SJCRH30 (cell line): Measurements from ENCODE around the gene COL16A1. TPM values are rescaled to one million over a fixed set of nuclear protein-coding genes. Genes with fewer than 3 reads are reported as not detected.
"Not testable (repeated sequence)": the region's sequence is repeated elsewhere in the genome, so short reads cannot be mapped to it uniquely, and the experiment has no call there.

ENCODE experiments used
- DNase-seq, 2 experiments: peaks; one replicate each; pipeline ENCODE4 v3.0.0-alpha.2; 2015 to 2020
- H3K27ac ChIP-seq: fragments of 250-450 bp; sonication (Bioruptor Pico); 2 replicates; pipeline ENCODE4 v1.5.1; 2020; ENCODE audit warnings: mild to moderate bottlenecking, moderate library complexity
- H3K27me3 ChIP-seq: fragments of 250-450 bp; sonication (Bioruptor Pico); 2 replicates; pipeline ENCODE4 v1.5.1; 2020; ENCODE audit warnings: mild to moderate bottlenecking, moderate library complexity
- H3K36me3 ChIP-seq: fragments of 250-450 bp; sonication (Bioruptor Pico); 2 replicates; pipeline ENCODE4 v1.5.1; 2020; ENCODE audit warnings: mild to moderate bottlenecking, moderate library complexity
- H3K4me1 ChIP-seq: fragments of 250-450 bp; sonication (Bioruptor Pico); 2 replicates; pipeline ENCODE4 v1.5.1; 2020; ENCODE audit warnings: mild to moderate bottlenecking, moderate library complexity
- H3K4me3 ChIP-seq: fragments of 250-450 bp; sonication (Bioruptor Pico); 2 replicates; pipeline ENCODE4 v1.5.1; 2020; ENCODE audit warnings: mild to moderate bottlenecking, moderate library complexity
- H3K9me3 ChIP-seq: fragments of 250-450 bp; sonication (Bioruptor Pico); replicated peaks from 2 replicates; pipeline ENCODE4 v1.5.1; 2020; ENCODE audit warnings: mild to moderate bottlenecking, moderate library complexity
- total RNA-seq: library from RNA; depleted of rRNA; stranded (reverse); fragments of >200 nt; shearing (Covaris generic); gene quantifications from 2 replicates; pipeline ENCODE4 v1.2.3, GENCODE V29; 2014

Gene COL16A1
- total RNA-seq, 1 experiment from 2014 or later, result 2.7 TPM

GRCh38 chr1:31725134-31725533 is 21.3 kb upstream of the COL16A1 start:
- H3K27ac ChIP-seq, result no peak overlapping the region
- H3K9me3 ChIP-seq, result no peaks in the 10 kb centered on the region
- H3K27me3 ChIP-seq, result peaks cover 11% of the 10 kb centered on the region
- no peaks in the 10 kb centered on the region for H3K4me1 ChIP-seq
- no peaks in the 10 kb centered on the region for H3K36me3 ChIP-seq
- no peak overlapping the region for H3K4me3 ChIP-seq
- DNase-seq, result no peak

GRCh38 chr1:31723828-31724359 is 20.1 kb upstream of the COL16A1 start:
- Histone ChIP-seq H3K4me3 (no peak overlapping the region), H3K4me1 (no peaks in the 10 kb centered on the region), H3K9me3 (no peaks in the 10 kb centered on the region), H3K36me3 (no peaks in the 10 kb centered on the region), H3K27ac (no peak overlapping the region), H3K27me3 (peaks cover 2% of the 10 kb centered on the region)
- DNase-seq, result peak; percentile 84 to 89

GRCh38 chr1:31718327-31718897 is 14.6 kb upstream of the COL16A1 start:
- H3K9me3 ChIP-seq, result no peaks in the 10 kb centered on the region
- no peak overlapping the region for H3K27ac ChIP-seq
- H3K4me3 ChIP-seq, result no peak overlapping the region
- no peaks in the 10 kb centered on the region for H3K27me3 ChIP-seq
- no peak for DNase-seq
- H3K36me3 ChIP-seq, result no peaks in the 10 kb centered on the region
- peaks cover 5% of the 10 kb centered on the region; the same call in 1 of the 2 replicates for H3K4me1 ChIP-seq

GRCh38 chr1:31717341-31717740 is 13.5 kb upstream of the COL16A1 start:
- DNase-seq, result no peak
- H3K4me1 ChIP-seq, result peaks cover 8% of the 10 kb centered on the region; the same call in 1 of the 2 replicates

GRCh38 chr1:31715873-31716220 is 12.0 kb upstream of the COL16A1 start:
- no peak overlapping the region for H3K27ac ChIP-seq
- no peak overlapping the region for H3K4me3 ChIP-seq
- H3K27me3 ChIP-seq, result no peaks in the 10 kb centered on the region
- no peak for DNase-seq
- no peaks in the 10 kb centered on the region for H3K9me3 ChIP-seq
- H3K36me3 ChIP-seq, result no peaks in the 10 kb centered on the region
- H3K4me1 ChIP-seq, result peaks cover 13% of the 10 kb centered on the region; the same call in 1 of the 2 replicates

More at GRCh38 chr1:31717341-31717740, 13.5 kb upstream of the COL16A1 start:
- Histone ChIP-seq H3K36me3 (no peaks in the 10 kb centered on the region), H3K9me3 (no peaks in the 10 kb centered on the region), H3K27me3 (no peaks in the 10 kb centered on the region), H3K4me3 (no peak overlapping the region), H3K27ac (no peak overlapping the region)

GRCh38 chr1:31715087-31715872 is 11.5 kb upstream of the COL16A1 start:
- peak; percentile 48 to 54 for DNase-seq
- H3K27ac ChIP-seq, result no peak overlapping the region
- no peaks in the 10 kb centered on the region for H3K36me3 ChIP-seq
- peak overlapping the region; percentile 49 for H3K4me3 ChIP-seq
- no peaks in the 10 kb centered on the region for H3K9me3 ChIP-seq
- no peaks in the 10 kb centered on the region for H3K27me3 ChIP-seq
- H3K4me1 ChIP-seq, result peaks cover 13% of the 10 kb centered on the region; the same call in 1 of the 2 replicates

GRCh38 chr1:31714442-31715086 is 10.7 kb upstream of the COL16A1 start:
- H3K4me3 ChIP-seq, result peak overlapping the region; percentile 49
- H3K4me1 ChIP-seq, result peaks cover 13% of the 10 kb centered on the region; the same call in 1 of the 2 replicates
- peak overlapping the region; percentile 5; the same call in 1 of the 2 replicates for H3K27ac ChIP-seq
- no peaks in the 10 kb centered on the region for H3K27me3 ChIP-seq
- no peaks in the 10 kb centered on the region for H3K36me3 ChIP-seq
- peak; percentile 69 to 76 for DNase-seq
- H3K9me3 ChIP-seq, result no peaks in the 10 kb centered on the region

- Histone ChIP-seq H3K27me3 (peaks cover 10% of the 10 kb centered on the region; the same call in 1 of the 2 replicates), H3K27ac (no peak overlapping the region), H3K4me1 (peaks cover 13% of the 10 kb centered on the region; the same call in 1 of the 2 replicates), H3K9me3 (no peaks in the 10 kb centered on the region), H3K36me3 (no peaks in the 10 kb centered on the region), H3K4me3 (no peak overlapping the region)
- no peak for DNase-seq
Observed at GRCh38 chr1:31712630-31713029, 8.8 kb upstream of the COL16A1 start.

- no peak for DNase-seq
- Histone ChIP-seq H3K4me3 (no peak overlapping the region), H3K4me1 (peaks cover 13% of the 10 kb centered on the region; the same call in 1 of the 2 replicates), H3K27ac (no peak overlapping the region), H3K9me3 (no peaks in the 10 kb centered on the region), H3K36me3 (no peaks in the 10 kb centered on the region), H3K27me3 (peaks cover 10% of the 10 kb centered on the region; the same call in 1 of the 2 replicates)
Observed at GRCh38 chr1:31712068-31712467, 8.3 kb upstream of the COL16A1 start.

GRCh38 chr1:31708324-31708723 is 4.5 kb upstream of the COL16A1 start:
- Histone ChIP-seq H3K4me1 (peaks cover 11% of the 10 kb centered on the region; the same call in 1 of the 2 replicates), H3K27me3 (peaks cover 23% of the 10 kb centered on the region), H3K9me3 (no peaks in the 10 kb centered on the region), H3K4me3 (no peak overlapping the region), H3K27ac (no peak overlapping the region), H3K36me3 (no peaks in the 10 kb centered on the region)
- DNase-seq, result no peak

GRCh38 chr1:31707711-31708110 is 3.9 kb upstream of the COL16A1 start:
- no peak for DNase-seq
- H3K27me3 ChIP-seq, result peaks cover 29% of the 10 kb centered on the region
- peaks cover 8% of the 10 kb centered on the region; the same call in 1 of the 2 replicates for H3K4me1 ChIP-seq
- no peaks in the 10 kb centered on the region for H3K36me3 ChIP-seq
- no peaks in the 10 kb centered on the region for H3K9me3 ChIP-seq
- no peak overlapping the region for H3K27ac ChIP-seq
- no peak overlapping the region for H3K4me3 ChIP-seq

GRCh38 chr1:31707059-31707600 is 3.3 kb upstream of the COL16A1 start:
- not testable (repeated sequence) for H3K9me3 ChIP-seq, H3K4me1 ChIP-seq
- peaks cover 31% of the 10 kb centered on the region for H3K27me3 ChIP-seq

GRCh38 chr1:31706384-31707058 is 2.7 kb upstream of the COL16A1 start:
- peaks cover 31% of the 10 kb centered on the region for H3K27me3 ChIP-seq
- no peak overlapping the region for H3K4me3 ChIP-seq
- no peak overlapping the region for H3K27ac ChIP-seq
- peaks cover 7% of the 10 kb centered on the region; the same call in 1 of the 2 replicates for H3K4me1 ChIP-seq
- H3K9me3 ChIP-seq, result no peaks in the 10 kb centered on the region
- no peak for DNase-seq
- H3K36me3 ChIP-seq, result no peaks in the 10 kb centered on the region

More at GRCh38 chr1:31707059-31707600, 3.3 kb upstream of the COL16A1 start:
- not testable (repeated sequence) for DNase-seq, H3K4me3 ChIP-seq, H3K27ac ChIP-seq, H3K36me3 ChIP-seq
